Fibroblast of lung (primary cell): ENCODE data around the gene GHRH. TPM values are rescaled to one million over a fixed set of nuclear protein-coding genes. Genes with fewer than 3 reads are reported as not detected.

Experiments
- DNase-seq, 2 donors: peaks; one replicate each; pipeline versions ENCODE4 v3.0.0 to v3.0.0-alpha.2; 2010; ENCODE audit warnings: low read depth in 2 of 2
- H2AFZ ChIP-seq: 2 replicates; pipeline ENCODE4 v1.5.1; 2012; ENCODE audit warnings: low read length, control low read depth, inconsistent platforms
- H3K27ac ChIP-seq: 2 replicates; pipeline ENCODE4 v1.5.1; 2011; ENCODE audit warnings: low read length, control low read depth; ENCODE audit not compliant: insufficient read depth
- H3K27me3 ChIP-seq: 2 replicates; pipeline ENCODE4 v1.5.1; 2011; ENCODE audit warnings: mild to moderate bottlenecking, low read length; ENCODE audit not compliant: control insufficient read depth, insufficient read depth
- H3K36me3 ChIP-seq: 2 replicates; pipeline ENCODE4 v1.5.1; 2011; ENCODE audit warnings: low read length; ENCODE audit not compliant: control insufficient read depth, insufficient read depth
- H3K4me1 ChIP-seq: 2 replicates; pipeline ENCODE4 v1.5.1; 2011; ENCODE audit warnings: low read length; ENCODE audit not compliant: control insufficient read depth, insufficient read depth; ENCODE audit errors: extremely low read depth
- H3K4me2 ChIP-seq: 2 replicates; pipeline ENCODE4 v1.5.1; 2011; ENCODE audit warnings: low read length, control low read depth; ENCODE audit not compliant: insufficient read depth; ENCODE audit errors: extremely low read depth
- H3K4me3 ChIP-seq, 4 experiments: fragments of 200-600 bp in 1 of 4; sonication (generic) in 1 of 4; replicated peaks in 1 of 4; 2 replicates each; pipeline ENCODE4 v1.5.1; 2011 to 2016; ENCODE audit warnings: low read length in 4 of 4, low read depth in 3 of 4, mild to moderate bottlenecking in 3 of 4, control low read depth in 2 of 4, inconsistent platforms in 1 of 4, mixed read lengths in 1 of 4; ENCODE audit not compliant: insufficient read depth in 1 of 4; ENCODE audit errors: control extremely low read depth in 1 of 4
- H3K79me2 ChIP-seq: 2 replicates; pipeline ENCODE4 v1.5.1; 2012; ENCODE audit warnings: mild to moderate bottlenecking, low read length, inconsistent platforms; ENCODE audit not compliant: control insufficient read depth, insufficient read depth
- H3K9ac ChIP-seq: 2 replicates; pipeline ENCODE4 v1.5.1; 2011; ENCODE audit warnings: mild to moderate bottlenecking, low read length, control low read depth; ENCODE audit not compliant: insufficient read depth
- H3K9me3 ChIP-seq: 2 replicates; pipeline ENCODE4 v1.5.1; 2012; ENCODE audit warnings: low read depth, low read length; ENCODE audit not compliant: control insufficient read depth, insufficient read depth
- H4K20me1 ChIP-seq: 2 replicates; pipeline ENCODE4 v1.5.1; 2011; ENCODE audit warnings: low read length; ENCODE audit not compliant: control insufficient read depth, insufficient read depth; ENCODE audit errors: extremely low read depth
- EZH2 ChIP-seq: IDR thresholded peaks from 2 replicates; pipeline ENCODE4 v1.5.1; 2012; ENCODE audit warnings: low read length, control low read depth, mild to moderate bottlenecking; ENCODE audit errors: missing control alignments
- polyA plus RNA-seq, 2 donors: library from polyadenylated mRNA; depleted of rRNA in 1 of 2; stranded (reverse) in 1 of 2; unstranded in 1 of 2; fragments of >200 nt; gene quantifications; 2 replicates each; pipeline ENCODE4 v1.2.1, GENCODE V29; 2011 to 2012; ENCODE audit warnings: missing spikeins in 1 of 2
- total RNA-seq: library from RNA; depleted of rRNA; stranded (reverse); fragments of >200 nt; gene quantifications from 2 replicates; pipeline ENCODE4 v1.2.1, GENCODE V29; 2014
- TF ChIP-seq, protein P1 (sequence below), 2 donors: IDR thresholded peaks in 1 of 2; conservative IDR thresholded peaks in 1 of 2; 1 replicate in 1 of 2; 2 replicates in 1 of 2; pipeline ENCODE4 v1.5.1; 2011 to 2012; ENCODE audit warnings: low read length in 2 of 2, control low read depth in 1 of 2, inconsistent platforms in 1 of 2, low read depth in 1 of 2, mild to moderate bottlenecking in 1 of 2

The GHRH gene
- total and polyA plus RNA-seq, 2 donors (not counting 1 experiment from before 2014, with no cell fraction given), result not detected

DNA sequence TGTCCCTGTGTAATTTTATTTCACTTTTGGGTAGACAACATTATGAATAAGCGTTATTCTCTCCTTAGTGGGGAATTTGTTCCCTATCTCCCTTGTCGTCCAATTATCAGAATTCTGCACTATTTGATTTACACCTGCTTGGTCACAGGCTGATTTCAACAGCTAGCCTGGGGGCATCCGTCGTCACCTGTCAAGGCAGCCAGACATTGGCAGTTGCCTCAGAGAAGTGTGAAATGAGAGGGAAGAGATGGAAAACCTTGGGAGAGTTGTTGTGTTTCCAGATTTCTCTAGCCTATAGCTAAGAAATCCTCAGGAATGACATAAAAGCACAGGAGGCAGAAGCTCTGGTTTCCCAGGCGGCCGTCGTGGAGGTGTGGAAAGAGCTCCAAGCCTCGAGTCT lies 891 bp upstream of the GHRH start:
- no peaks in the 10 kb centered on the region for H4K20me1 ChIP-seq
- no peak overlapping the region for H3K4me3 ChIP-seq
- H3K27me3 ChIP-seq, result peaks cover 30% of the 10 kb centered on the region
- no peaks in the 10 kb centered on the region for H3K4me1 ChIP-seq
- H3K27ac ChIP-seq, result no peak overlapping the region
- H3K9ac ChIP-seq, result no peak overlapping the region
- H3K79me2 ChIP-seq, result no peaks in the 10 kb centered on the region
- TF ChIP-seq EZH2, result no peak
- TF ChIP-seq, protein P1, sequence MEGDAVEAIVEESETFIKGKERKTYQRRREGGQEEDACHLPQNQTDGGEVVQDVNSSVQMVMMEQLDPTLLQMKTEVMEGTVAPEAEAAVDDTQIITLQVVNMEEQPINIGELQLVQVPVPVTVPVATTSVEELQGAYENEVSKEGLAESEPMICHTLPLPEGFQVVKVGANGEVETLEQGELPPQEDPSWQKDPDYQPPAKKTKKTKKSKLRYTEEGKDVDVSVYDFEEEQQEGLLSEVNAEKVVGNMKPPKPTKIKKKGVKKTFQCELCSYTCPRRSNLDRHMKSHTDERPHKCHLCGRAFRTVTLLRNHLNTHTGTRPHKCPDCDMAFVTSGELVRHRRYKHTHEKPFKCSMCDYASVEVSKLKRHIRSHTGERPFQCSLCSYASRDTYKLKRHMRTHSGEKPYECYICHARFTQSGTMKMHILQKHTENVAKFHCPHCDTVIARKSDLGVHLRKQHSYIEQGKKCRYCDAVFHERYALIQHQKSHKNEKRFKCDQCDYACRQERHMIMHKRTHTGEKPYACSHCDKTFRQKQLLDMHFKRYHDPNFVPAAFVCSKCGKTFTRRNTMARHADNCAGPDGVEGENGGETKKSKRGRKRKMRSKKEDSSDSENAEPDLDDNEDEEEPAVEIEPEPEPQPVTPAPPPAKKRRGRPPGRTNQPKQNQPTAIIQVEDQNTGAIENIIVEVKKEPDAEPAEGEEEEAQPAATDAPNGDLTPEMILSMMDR (conservative IDR thresholded peaks at IDR 0.05 in 1 of 2, IDR thresholded peaks at IDR 0.05 in 1 of 2; ENCODE audit: low read depth in 1 of 2, low read length in 2 of 2), result no peak
- H2AFZ ChIP-seq, result no peak overlapping the region
- DNase-seq, result no peak
- no peak overlapping the region for H3K4me2 ChIP-seq
- no peaks in the 10 kb centered on the region for H3K36me3 ChIP-seq
- no peaks in the 10 kb centered on the region for H3K9me3 ChIP-seq

DNA sequence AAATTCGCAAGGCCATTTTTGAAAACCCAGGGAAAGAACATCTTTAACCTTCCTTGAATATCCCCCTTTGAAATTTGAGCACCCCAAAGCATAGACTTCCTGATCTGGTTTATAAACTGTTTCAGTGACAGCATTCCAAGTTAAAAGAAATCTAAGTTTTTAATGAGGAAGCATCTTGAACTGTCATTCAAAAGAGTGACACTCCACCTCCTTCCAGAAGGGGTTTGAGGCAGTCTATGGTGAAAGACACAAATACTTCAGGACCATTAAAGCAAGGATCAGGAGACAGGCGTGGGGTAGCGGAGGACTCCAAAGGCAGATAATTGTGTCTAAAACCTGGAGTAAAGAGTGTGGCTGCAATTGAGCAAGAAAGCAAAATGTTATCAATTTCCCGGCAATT lies 691 bp downstream of the GHRH start:
- H3K36me3 ChIP-seq, result no peaks in the 10 kb centered on the region
- no peak overlapping the region for H3K4me3 ChIP-seq
- no peak for DNase-seq
- no peak overlapping the region for H3K27ac ChIP-seq
- H3K79me2 ChIP-seq, result no peaks in the 10 kb centered on the region
- H3K4me2 ChIP-seq, result no peak overlapping the region
- no peaks in the 10 kb centered on the region for H4K20me1 ChIP-seq
- peaks cover 34% of the 10 kb centered on the region for H3K27me3 ChIP-seq
- H2AFZ ChIP-seq, result no peak overlapping the region
- no peaks in the 10 kb centered on the region for H3K9me3 ChIP-seq
- H3K4me1 ChIP-seq, result no peaks in the 10 kb centered on the region
- H3K9ac ChIP-seq, result no peak overlapping the region
- TF ChIP-seq EZH2, result no peak
- TF ChIP-seq, protein P1 (conservative IDR thresholded peaks at IDR 0.05 in 1 of 2, IDR thresholded peaks at IDR 0.05 in 1 of 2; ENCODE audit: low read depth in 1 of 2, low read length in 2 of 2), result no peak

DNA sequence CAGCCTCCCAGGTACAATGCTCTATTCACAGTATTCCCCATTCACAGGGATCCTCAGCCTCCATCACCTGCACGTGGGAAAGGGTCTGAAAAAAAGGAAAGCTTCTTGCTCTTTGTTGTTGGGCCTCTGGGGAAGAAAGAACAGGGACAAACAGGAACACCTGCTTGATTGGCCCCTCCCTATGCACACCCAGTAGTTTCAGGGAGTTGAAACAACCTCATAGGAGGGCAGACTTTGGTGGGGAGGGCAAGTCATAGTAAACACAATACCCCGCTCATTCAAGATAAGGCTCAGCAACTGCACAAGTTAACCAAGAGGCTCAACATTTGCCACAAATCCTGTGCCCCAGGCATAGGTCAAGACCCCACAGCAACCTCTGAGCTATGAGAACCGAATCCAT lies 1.7 kb downstream of the GHRH start:
- Histone ChIP-seq H3K9ac (no peak overlapping the region), H3K4me1 (no peaks in the 10 kb centered on the region), H3K27ac (no peak overlapping the region), H3K27me3 (peaks cover 35% of the 10 kb centered on the region), H4K20me1 (no peaks in the 10 kb centered on the region), H3K4me2 (no peak overlapping the region), H3K4me3 (no peak overlapping the region), H2AFZ (no peak overlapping the region), H3K79me2 (no peaks in the 10 kb centered on the region), H3K9me3 (no peaks in the 10 kb centered on the region), H3K36me3 (no peaks in the 10 kb centered on the region)
- no peak for TF ChIP-seq EZH2
- TF ChIP-seq, protein P1 (conservative IDR thresholded peaks at IDR 0.05 in 1 of 2, IDR thresholded peaks at IDR 0.05 in 1 of 2; ENCODE audit: low read depth in 1 of 2, low read length in 2 of 2), result no peak
- no peak for DNase-seq
